GM21526 (cell line): ENCODE measurements around the gene RANBP3.
"Not testable (repeated sequence)": the region's sequence is repeated elsewhere in the genome, so short reads cannot be mapped to it uniquely, and the experiment has no call there.

Experiments used
- ATAC-seq: cut with Tn5 transposase; IDR thresholded peaks from one replicate; pipeline ENCODE4 v1.9.1; 2021; ENCODE audit warnings: moderate library complexity; ENCODE audit not compliant: unreplicated experiment, low FRiP score

The RANBP3 gene

GRCh38 chr19:6010107-6010506, 32.2 kb upstream of the RANBP3 start:
- ATAC-seq: no peak

DNA sequence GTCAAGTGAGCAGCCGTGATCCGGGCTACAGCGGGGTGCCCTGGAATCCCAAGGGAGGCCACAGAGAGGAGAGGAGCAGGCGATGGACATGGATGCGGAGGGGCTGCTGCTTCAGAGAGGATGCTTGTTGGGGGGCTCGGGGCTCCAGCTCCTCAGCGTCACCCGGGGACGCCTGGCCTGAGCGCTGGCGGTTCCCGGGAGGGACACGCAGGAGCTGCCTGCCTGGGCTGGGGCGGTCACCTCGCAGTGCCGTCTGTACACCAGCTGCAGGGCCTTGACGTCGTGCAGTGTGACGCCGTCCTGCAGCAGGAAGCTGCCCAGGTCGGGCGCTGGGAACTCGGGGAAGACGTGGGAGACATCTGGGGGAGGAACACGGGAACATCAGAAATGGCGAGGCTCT, 29.9 kb upstream of the RANBP3 start:
- no peak for ATAC-seq

GRCh38 chr19:6006896-6007295, 29.0 kb upstream of the RANBP3 start:
- no peak for ATAC-seq

DNA sequence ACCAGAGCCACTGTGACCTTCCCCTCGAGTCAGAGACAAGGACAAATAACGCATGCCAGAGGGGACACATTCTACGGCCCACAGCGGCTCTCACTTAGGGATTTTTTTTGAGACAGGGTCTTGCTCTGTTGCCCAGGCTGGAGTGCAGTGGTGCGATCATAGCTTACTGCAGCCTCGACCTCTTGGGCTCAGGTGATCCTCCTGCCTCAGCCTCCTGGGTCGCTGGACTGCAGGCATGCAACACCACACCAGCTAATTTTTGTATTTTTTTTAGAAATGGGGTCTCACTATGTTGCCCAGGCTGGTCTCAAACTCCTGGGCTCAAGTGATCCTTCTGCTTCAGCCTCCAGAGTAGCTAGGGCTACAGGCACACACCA, 28.1 kb upstream of the RANBP3 start:
- ATAC-seq: not testable (repeated sequence)

DNA sequence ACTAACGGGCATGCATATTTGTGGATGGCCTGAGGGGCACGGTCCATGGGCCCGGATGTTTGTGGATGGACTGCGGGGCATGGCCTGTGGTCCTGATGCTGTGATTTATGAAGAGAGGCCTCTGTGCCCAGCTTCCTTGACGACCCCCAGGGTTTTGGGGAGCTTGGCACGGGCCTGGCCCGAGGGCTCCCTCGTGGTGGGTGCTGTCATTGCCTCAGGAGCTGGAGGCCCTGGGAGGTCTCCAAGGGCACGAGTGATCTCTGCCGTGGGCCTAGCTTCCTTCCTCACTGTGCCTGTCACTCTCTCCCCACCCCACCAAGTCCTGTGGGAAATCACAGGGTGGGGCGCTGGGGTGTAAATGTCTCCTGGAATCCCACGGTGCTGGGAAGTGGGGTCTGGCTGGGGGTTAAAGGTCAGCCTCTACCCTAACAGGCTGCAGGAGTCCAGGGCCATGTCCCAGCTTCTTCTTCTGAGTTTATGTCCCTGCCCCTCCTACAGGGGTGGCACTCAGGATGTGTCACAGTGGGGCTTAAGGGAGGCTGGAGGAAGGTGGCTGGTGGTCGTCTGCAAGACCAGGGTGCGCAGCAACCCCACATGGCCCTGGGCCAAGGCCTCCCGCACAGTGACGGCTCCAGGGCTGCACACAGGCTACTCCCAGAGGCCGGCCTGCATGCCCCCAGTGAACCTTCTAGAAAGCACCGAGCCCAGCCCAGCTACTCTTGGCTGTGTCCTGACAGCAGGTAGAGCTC, 27.6 kb upstream of the RANBP3 start:
- ATAC-seq: no peak

GRCh38 chr19:6003976-6004375, 26.0 kb upstream of the RANBP3 start:
- ATAC-seq: no peak

DNA sequence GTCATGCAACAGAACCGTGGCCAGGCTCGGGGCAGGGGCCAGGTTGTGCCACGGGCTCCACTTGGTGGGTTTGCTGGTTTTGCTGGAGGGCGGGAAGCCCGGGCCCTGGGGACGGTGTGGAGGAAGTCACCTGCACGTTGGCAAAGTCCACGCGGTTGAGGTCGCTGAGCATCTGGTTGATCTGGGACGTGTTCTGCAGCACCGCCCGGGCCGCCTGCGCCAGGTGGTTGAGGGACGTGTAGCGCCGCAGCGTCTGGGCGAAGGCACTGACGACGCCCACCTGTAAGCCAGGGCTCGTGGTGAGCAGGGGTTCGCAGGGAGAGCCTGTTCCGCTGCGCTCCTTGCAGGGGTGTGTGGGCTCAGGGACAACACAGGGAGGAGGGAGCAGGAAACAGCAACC, 24.7 kb upstream of the RANBP3 start:
- ATAC-seq: no peak

GRCh38 chr19:6000228-6000847, 22.4 kb upstream of the RANBP3 start:
- ATAC-seq: no peak

DNA sequence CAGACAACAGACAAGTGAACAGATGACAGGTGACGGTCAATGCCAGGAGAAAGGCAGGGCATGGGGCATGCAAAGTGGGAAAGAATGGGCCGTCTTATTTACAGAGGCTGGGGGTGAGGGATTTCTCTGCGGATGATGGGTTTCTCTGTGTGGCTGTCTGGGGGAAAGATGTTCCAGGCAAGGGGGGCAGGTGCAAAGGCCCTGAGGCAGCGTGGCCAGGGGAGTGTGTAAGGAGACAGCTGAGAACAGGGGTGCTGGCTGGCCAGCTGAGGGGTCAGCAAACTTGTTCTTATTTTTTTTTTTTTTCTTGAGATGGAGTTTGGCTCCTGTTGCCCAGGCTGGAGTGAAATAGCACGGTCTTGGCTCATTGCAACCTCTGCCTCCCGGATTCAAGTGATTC, 21.8 kb upstream of the RANBP3 start:
- ATAC-seq: no peak

- ATAC-seq: no peak
Observed at GRCh38 chr19:5997371-5997770, 19.4 kb upstream of the RANBP3 start.

GRCh38 chr19:5996623-5997320, 18.8 kb upstream of the RANBP3 start:
- no peak for ATAC-seq

DNA sequence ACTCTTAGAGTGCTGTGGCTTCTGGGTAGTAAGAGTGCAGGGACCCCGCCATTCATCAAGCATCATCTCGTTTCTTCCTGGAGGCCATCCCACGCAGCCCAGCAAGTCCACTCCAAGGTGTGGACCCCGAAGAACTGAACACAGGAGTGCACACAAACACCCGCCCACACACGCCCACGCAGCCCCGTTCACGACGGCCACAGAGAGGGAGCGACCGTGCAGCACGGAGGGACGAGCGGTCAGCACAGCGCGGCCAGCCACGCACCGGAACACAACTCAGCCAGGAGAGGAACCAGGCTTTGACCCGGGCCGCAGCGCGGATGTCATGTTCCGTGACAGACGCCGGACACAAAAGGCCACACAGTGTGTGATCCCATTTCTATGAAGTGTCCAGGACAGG, 18.2 kb upstream of the RANBP3 start:
- no peak for ATAC-seq

DNA sequence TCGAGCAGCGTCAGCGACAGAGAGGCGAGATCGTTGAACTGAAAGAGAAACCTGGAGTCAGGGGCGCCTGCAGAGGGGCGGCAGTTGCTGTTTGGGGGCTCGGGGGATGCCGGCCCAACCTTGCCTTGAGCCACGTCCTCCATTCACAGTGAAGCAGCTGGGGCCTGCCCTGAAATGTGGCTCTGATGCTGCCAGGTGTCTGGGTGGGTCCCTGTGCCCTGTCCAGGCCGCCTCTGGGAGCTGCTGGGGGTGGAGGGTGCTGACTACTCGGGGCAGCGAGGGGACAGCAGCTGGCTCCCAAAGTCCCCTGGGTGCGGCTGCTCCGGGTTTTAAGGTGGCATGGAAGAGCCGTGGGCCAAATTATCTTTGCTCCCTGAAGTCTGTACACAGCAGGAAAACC, 17.7 kb upstream of the RANBP3 start:
- no peak for ATAC-seq

DNA sequence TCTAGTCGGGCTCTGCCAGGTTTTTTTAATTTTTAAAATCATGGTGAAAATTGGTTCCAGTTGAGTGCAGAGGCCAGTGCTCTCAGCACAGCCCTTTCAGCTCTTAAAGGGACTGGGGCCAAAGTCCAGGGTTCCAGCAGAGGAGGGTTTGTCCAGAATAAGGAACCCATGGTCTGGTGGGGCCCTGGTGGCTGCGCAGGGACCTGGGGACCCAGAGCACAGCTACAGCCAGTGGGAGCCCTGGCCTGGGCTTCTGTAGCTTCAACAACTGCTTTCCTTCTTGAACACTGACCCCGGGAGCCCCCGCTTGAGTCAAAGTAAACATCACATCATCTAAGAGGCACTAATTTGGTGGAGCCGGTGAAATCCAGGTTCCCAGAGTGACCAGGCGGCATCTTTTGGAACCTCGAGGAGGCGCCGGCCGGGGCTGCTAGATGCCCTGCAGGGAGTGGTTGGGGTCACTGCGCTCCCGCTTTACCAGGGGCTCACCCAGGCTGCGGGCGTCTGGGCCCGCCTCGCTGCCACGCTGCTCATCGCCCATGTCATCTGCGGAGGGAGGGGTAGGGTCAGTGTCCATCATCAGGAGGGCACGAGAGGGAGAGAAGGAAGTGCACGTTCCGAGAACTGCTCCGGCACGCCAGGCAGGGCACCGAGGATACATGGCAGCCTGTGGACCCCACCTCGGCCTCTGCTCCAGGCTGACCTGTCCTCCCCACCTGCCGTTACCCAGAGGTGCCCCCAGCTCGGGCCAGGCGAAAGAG, 16.6 kb upstream of the RANBP3 start:
- no peak for ATAC-seq

DNA sequence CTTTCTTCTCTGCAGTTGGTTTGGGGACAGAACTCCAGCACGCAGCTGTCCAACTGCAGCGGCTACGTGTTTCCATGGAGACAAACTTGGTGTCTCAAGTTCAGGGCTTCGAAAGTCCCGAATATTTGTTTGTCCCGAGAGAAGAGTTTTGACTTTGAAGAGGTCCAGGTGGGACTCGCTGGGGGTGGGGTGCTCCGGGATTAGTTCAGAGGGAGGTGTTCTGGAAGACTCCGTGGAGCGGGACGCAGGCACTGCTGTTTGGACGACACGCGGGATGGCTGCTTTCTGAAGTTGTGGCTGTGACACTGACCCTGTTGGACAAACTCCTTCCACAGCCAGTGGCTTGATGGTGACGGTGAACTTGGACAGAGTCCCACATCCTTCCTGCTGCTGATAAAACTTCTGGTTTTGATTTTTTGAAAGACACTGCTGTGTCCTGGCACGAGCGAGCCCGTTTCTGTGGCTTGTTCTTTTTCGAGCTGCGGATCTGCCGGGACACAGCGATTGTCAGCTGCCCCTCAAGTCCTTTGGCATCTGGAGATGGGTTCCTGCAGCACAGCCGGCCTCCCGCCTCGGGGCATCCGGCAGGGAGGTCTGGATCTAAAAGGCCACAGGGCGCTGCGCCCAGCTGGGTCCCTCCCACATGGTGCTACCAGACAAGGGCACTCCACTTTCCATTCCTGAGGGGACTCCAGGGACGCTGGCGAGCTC, 15.9 kb upstream of the RANBP3 start:
- ATAC-seq: no peak

DNA sequence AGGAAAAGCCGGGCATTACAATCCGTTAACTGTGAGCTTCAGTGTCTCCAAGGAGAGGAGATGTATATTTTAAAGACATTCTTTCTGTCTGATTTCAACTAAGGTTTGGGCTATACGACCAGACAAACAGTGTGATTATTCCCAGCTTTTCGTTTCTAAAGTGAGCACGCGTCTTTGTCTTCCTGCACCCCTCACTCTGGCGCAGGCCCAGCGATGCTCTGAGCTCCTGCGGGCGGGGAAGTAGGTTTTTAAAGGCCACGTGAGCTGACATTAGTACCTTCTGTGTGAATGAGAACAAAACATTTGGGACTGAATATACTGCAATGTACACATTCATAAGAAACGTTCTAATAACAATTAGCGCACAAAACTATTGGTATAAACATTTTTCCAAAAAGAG, 15.3 kb upstream of the RANBP3 start:
- no peak for ATAC-seq

GRCh38 chr19:5992756-5993155, 14.8 kb upstream of the RANBP3 start:
- ATAC-seq: no peak

- ATAC-seq: no peak
Observed at GRCh38 chr19:5991244-5991838, 13.4 kb upstream of the RANBP3 start.

GRCh38 chr19:5990289-5990797, 12.4 kb upstream of the RANBP3 start:
- no peak for ATAC-seq
